Measurements from ENCODE around the gene SCRN2.

SCRN2 gene

GRCh38 chr17:47840742-47841487 lies at the start of gene SCRN2:
TSS of gene SCRN2 (minus strand) at chr17:47841273. CDS start at chr17:47840843, 430 bp downstream.
- in situ Hi-C loops (cut with HindIII; ENCODE audit: low pct_ligation_motif_present, low pct_unique_long_range_greater_than_20kb, low sequenced_read_pairs) = no loop called here
- DNase-seq = peak; percentile 90

- peak; percentile 81 for DNase-seq
- in situ Hi-C loops (cut with HindIII; ENCODE audit: low pct_ligation_motif_present, low pct_unique_long_range_greater_than_20kb, low sequenced_read_pairs) = no loop called here
Observed at GRCh38 chr17:47889734-47890529, 48.9 kb upstream of the SCRN2 start.

- no peak for DNase-seq
- in situ Hi-C loops (cut with HindIII; ENCODE audit: low pct_ligation_motif_present, low pct_unique_long_range_greater_than_20kb, low sequenced_read_pairs) = no loop called here
Observed at GRCh38 chr17:47888293-47888692, 47.2 kb upstream of the SCRN2 start.

GRCh38 chr17:47884905-47885730 lies 44.0 kb upstream of the SCRN2 start:
- DNase-seq = no peak
- in situ Hi-C loops (cut with HindIII; ENCODE audit: low pct_ligation_motif_present, low pct_unique_long_range_greater_than_20kb, low sequenced_read_pairs) = no loop called here

DNA sequence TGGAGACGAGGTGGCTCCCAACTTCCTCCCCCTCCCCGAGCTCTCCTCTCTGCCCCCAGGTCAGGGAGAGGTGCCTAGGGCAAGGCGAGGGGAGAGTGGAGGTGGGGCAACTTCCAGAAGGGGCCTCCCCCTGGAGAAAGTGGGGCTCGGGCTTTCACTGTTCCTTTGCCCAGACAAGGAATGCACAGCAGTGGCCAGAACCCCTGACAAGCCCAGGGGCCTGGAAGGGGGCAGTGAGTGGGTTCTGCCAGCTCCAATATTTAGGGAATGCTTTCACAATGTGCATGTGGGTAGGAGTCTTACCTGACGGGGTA lies 43.3 kb upstream of the SCRN2 start:
- DNase-seq = no peak
- in situ Hi-C loops (cut with HindIII; ENCODE audit: low pct_ligation_motif_present, low pct_unique_long_range_greater_than_20kb, low sequenced_read_pairs) = no loop called here

DNA sequence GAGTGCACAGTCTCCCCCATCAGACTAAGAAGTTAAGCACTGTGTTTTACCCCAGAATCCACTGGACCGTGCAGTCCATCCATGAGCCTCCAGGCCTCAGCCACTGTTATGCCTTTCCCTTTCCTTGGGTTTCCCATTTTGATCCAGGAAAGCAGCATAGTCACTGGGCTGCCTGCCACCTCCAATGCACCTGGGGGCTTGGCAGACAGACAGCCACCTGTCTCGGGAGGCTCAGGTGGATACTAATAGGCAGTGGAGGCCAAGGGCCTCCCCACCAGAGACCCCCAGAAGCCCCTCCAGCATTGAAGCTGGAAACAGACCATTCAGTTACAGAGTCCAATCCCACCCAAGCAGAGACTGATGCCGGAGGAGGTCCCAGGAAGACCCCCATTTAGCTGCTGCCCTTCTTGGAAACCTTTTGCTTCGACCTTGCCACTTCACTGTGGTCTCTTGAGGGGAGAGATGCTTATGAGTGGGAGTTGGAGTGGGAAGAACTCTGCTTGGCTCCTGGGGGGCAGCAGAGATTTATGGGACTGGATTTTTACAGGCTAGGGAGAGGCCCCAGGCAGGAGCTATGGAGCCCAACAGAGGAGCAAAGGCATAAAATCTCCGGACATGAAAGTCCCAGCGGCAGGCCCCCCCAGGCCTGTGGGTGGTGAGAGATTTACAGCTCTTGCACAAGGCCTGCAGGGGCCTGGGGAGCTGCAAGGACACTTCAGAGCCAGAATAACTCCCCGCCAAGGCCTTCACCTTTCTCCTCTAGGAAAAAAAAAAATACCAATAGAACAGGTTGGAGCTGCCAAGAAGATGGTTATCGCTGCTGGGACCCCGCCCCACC lies 42.7 kb upstream of the SCRN2 start:
- in situ Hi-C loops (cut with HindIII; ENCODE audit: low pct_ligation_motif_present, low pct_unique_long_range_greater_than_20kb, low sequenced_read_pairs) = no loop called here
- no peak for DNase-seq

DNA sequence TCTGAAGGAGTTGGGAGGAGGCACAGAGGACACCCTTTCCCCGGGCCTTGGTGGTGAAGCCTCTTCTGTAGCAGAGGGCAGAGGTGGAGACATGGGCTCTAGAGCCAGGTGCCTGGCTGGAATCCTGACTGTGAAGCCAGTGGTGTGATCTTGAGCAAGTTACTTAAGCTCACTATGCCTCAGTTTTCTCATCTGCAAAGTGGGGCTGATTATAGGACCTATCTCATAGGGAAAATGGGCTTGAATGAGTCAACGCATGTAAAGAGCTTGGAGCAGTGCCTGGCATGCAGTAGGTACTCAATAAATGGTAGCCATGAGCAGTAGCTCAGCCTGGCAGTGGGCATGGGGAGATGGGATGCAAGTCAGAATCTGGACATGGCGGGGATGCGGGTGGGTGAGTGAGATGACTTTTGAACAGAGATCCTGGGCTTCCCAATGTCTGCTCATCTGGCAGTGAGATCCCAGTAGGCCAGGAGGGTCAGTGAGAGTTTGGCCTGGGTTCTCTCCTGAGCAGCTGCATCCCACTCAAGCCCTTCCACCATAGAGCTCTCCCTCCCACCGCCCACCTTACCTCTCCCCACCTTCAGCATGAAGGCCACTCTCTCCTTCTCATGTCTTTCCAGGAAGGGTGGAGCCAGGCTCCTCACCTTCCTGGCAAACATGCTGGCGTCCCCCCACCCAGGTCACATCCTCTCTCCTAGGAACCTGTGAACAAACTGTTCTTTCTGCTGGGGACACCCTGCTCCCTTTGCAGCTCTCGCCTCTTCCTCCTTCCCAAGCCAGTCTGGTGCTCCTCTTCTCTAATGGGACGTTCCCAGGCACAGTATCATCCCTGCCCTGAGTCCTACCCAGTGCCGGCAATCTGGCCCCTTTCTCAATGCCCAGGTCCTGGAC lies 41.9 kb upstream of the SCRN2 start:
- in situ Hi-C loops (cut with HindIII; ENCODE audit: low pct_ligation_motif_present, low pct_unique_long_range_greater_than_20kb, low sequenced_read_pairs) = no loop called here
- DNase-seq = no peak

DNA sequence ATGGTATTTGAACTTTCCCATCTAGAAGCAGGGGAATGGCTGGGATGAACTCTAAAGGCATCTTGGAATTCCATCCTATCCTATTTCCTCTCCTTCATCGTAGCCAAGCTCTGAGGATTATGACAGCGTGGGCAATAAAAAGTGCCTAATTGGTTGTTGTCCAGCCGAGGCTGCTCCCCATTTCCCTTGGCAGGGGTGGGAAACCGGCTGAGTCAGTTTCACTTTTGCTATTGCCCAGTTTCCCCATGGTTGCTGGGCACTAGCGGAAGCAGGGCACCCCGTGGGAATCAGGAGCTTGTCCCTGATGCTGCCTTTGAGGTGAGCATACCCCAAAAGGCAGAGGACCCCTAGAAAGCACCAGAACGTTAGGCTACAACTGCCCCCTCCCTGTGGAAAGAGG lies 41.2 kb upstream of the SCRN2 start:
- peak; percentile 63 for DNase-seq
- in situ Hi-C loops (cut with HindIII; ENCODE audit: low pct_ligation_motif_present, low pct_unique_long_range_greater_than_20kb, low sequenced_read_pairs) = no loop called here

DNA sequence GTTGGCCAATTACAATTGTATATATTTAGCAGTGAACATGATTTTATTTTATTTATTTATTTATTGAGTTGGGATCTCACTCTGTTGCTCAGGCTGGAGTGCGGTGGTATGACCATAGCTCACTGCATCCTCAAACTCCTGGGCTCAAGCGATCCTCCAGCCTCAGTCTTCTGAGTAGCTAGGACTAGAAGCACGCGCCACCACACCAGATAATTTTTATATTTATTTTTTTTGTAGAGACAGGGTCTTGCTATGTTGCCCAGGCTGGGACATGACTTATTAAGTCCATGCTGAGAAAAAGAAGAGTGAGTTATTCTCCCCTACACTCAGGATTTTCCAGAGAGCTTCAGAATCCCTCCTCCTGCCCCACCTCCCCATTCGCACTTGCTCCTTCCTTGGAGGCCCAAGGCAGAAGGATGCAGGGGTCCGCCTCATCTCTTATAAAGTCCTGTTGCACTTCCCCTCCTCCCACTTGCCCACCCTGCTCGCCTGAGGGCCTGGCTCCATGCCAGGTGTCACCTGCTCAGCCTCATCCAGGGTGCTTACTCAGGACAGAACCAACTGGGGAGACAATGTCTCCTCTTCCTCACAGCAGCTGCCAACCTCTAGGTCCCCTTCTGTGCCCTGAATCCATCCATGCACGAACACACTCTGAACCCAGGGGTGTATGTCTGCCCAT lies 38.8 kb upstream of the SCRN2 start:
- in situ Hi-C loops (cut with HindIII; ENCODE audit: low pct_ligation_motif_present, low pct_unique_long_range_greater_than_20kb, low sequenced_read_pairs) = no loop called here
- no peak for DNase-seq

GRCh38 chr17:47879028-47879585 lies 38.0 kb upstream of the SCRN2 start:
- no peak for DNase-seq
- in situ Hi-C loops (cut with HindIII; ENCODE audit: low pct_ligation_motif_present, low pct_unique_long_range_greater_than_20kb, low sequenced_read_pairs) = no loop called here

GRCh38 chr17:47878203-47879027 lies 37.3 kb upstream of the SCRN2 start:
- in situ Hi-C loops (cut with HindIII; ENCODE audit: low pct_ligation_motif_present, low pct_unique_long_range_greater_than_20kb, low sequenced_read_pairs) = no loop called here
- no peak for DNase-seq

DNA sequence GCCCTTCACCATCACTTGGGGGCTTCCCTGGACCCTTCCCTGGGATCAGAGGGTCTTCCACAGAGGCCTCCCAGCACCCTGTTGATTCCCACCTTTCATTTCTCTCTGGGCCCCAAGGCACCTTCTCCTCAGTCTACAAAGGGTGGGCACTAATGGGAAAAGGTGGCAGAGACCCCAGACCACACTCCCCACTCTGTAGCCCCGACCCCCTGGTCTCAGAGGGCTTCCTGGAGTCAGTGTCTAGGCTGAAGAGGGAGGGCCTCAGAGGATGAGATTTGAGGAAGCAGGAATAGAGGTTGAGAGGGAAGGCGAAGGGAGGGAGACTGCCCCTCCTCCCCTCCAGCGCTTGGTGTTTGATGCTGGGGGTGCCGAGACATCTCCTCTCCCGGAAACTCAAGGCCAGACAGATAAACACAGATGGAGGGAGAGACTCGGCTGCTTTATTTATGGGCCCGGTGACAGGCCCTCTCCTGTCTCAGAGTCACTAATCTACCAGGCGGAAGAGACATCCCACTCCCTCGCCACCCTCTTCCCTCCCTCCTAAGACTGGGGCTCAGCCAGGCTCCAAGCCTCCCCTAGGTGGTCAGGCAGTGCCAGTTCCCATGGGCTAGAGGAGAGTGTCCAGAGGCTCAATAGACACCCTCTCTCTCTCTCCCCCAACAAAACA lies 36.4 kb upstream of the SCRN2 start:
- DNase-seq = no peak
- in situ Hi-C loops (cut with HindIII; ENCODE audit: low pct_ligation_motif_present, low pct_unique_long_range_greater_than_20kb, low sequenced_read_pairs) = no loop called here

- no peak for DNase-seq
- in situ Hi-C loops (cut with HindIII; ENCODE audit: low pct_ligation_motif_present, low pct_unique_long_range_greater_than_20kb, low sequenced_read_pairs) = no loop called here
Observed at GRCh38 chr17:47875011-47875985, 34.2 kb upstream of the SCRN2 start.

DNA sequence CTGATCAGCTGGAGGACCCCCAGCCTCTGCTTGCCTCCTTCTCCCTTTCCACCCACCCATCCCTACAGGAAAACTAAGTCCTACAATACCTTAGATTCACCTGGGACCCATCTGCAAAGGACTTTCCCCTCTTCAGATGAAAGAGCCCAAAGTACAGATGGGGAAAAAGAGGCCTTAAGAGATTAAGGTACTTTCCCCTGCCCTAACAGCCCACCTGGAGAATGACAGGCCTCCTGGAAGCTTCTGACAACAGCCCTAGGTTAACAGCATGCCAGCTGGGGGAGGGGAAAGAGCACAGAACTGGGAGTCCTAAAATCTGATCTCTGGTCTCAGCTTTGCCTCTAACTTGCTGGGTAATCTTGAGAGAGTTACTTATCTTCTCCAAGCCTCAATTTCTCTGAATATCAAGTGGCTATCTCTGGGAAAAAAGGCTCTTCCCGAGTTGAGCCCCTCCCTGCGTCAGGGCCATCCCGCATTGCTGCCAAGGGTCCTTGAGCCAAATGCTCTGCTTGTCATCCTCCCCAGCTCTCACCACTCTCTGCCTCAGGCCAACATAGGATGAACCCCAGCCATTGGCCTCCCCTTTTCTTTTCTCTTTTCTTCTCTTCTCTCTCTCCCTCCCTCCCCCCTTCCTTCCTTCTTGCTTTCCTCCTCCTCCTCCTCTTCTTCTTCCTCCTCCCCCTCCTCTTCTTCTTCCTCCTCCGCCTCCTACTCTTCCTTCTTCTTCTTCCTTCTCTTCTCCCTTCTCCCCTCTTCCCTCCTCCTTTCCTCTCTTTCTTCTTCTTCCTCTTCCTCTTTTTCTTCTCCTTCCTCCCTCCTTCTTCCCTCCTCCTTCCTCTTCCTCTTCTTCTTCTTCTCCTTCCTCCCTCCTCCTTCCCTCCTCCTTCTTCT lies 32.4 kb upstream of the SCRN2 start:
- no peak for DNase-seq
- in situ Hi-C loops (cut with HindIII; ENCODE audit: low pct_ligation_motif_present, low pct_unique_long_range_greater_than_20kb, low sequenced_read_pairs) = no loop called here

Data from ACHN (cell line).